ENCODE measurements around the gene CLEC18C.
"Not testable (repeated sequence)": the region's sequence is repeated elsewhere in the genome, so short reads cannot be mapped to it uniquely, and the experiment has no call there.

DNA sequence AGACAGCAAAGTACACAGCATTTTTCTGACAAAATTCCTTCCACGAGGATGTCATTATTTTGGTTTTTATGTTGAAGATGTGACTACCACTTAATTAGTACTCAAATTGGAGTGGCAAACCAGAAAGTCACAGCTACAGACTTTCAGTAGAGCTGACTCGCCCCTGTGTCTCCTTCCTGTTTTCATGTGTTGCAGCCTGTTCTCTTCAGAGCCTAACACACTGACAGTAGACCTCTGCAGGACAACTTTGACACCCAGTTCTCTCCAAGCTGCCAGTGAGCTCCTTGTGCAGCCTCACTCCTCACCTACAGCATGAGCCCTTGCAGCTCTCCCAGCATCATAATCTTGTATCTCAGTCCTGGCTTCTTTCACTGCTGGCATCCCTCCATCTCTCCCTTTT is 49.0 kb downstream of the CLEC18C start:
- TF ChIP-seq, protein P1, sequence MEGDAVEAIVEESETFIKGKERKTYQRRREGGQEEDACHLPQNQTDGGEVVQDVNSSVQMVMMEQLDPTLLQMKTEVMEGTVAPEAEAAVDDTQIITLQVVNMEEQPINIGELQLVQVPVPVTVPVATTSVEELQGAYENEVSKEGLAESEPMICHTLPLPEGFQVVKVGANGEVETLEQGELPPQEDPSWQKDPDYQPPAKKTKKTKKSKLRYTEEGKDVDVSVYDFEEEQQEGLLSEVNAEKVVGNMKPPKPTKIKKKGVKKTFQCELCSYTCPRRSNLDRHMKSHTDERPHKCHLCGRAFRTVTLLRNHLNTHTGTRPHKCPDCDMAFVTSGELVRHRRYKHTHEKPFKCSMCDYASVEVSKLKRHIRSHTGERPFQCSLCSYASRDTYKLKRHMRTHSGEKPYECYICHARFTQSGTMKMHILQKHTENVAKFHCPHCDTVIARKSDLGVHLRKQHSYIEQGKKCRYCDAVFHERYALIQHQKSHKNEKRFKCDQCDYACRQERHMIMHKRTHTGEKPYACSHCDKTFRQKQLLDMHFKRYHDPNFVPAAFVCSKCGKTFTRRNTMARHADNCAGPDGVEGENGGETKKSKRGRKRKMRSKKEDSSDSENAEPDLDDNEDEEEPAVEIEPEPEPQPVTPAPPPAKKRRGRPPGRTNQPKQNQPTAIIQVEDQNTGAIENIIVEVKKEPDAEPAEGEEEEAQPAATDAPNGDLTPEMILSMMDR (IDR thresholded peaks at IDR 0.05; ENCODE audit: insufficient read depth, low read length) = not testable (repeated sequence)
- TF ChIP-seq POLR2AphosphoS5 (IDR thresholded peaks at IDR 0.05; ENCODE audit: low read depth); GABPA (IDR thresholded peaks at IDR 0.05; ENCODE audit: low read depth); SPI1 (IDR thresholded peaks at IDR 0.05; ENCODE audit: borderline replicate concordance, low read depth): not testable (repeated sequence)
- TF ChIP-seq, protein P2, sequence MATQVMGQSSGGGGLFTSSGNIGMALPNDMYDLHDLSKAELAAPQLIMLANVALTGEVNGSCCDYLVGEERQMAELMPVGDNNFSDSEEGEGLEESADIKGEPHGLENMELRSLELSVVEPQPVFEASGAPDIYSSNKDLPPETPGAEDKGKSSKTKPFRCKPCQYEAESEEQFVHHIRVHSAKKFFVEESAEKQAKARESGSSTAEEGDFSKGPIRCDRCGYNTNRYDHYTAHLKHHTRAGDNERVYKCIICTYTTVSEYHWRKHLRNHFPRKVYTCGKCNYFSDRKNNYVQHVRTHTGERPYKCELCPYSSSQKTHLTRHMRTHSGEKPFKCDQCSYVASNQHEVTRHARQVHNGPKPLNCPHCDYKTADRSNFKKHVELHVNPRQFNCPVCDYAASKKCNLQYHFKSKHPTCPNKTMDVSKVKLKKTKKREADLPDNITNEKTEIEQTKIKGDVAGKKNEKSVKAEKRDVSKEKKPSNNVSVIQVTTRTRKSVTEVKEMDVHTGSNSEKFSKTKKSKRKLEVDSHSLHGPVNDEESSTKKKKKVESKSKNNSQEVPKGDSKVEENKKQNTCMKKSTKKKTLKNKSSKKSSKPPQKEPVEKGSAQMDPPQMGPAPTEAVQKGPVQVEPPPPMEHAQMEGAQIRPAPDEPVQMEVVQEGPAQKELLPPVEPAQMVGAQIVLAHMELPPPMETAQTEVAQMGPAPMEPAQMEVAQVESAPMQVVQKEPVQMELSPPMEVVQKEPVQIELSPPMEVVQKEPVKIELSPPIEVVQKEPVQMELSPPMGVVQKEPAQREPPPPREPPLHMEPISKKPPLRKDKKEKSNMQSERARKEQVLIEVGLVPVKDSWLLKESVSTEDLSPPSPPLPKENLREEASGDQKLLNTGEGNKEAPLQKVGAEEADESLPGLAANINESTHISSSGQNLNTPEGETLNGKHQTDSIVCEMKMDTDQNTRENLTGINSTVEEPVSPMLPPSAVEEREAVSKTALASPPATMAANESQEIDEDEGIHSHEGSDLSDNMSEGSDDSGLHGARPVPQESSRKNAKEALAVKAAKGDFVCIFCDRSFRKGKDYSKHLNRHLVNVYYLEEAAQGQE (IDR thresholded peaks at IDR 0.05; ENCODE audit: insufficient replicate concordance, low read depth) = not testable (repeated sequence)

Data from HL-60 (cell line).